Colonic mucosa (tissue), 4 donors: Measurements from ENCODE around the gene RASGRP1. TPM values are rescaled to one million over a fixed set of nuclear protein-coding genes. Genes with fewer than 3 reads are reported as not detected.

Source experiments
- DNase-seq: peaks from one replicate; pipeline ENCODE4 v3.0.0-alpha.2; 2020
- H3K27ac ChIP-seq: fragments of 200-600 bp; one replicate; pipeline ENCODE4 v1.8.0; 2021
- H3K27me3 ChIP-seq: fragments of 200-600 bp; one replicate; pipeline ENCODE4 v1.8.0; 2021
- H3K36me3 ChIP-seq: fragments of 200-600 bp; one replicate; pipeline ENCODE4 v1.8.0; 2021
- H3K4me1 ChIP-seq: fragments of 200-600 bp; one replicate; pipeline ENCODE4 v1.8.0; 2021; ENCODE audit warnings: mild to moderate bottlenecking
- H3K4me3 ChIP-seq: fragments of 200-600 bp; one replicate; pipeline ENCODE4 v1.8.0; 2021
- H3K9ac ChIP-seq, 2 donors: one replicate each; pipeline ENCODE4 v1.7.0; 2013; ENCODE audit warnings: control low read depth in 2 of 2, low read depth in 2 of 2, low read length in 2 of 2
- H3K9me3 ChIP-seq: fragments of 200-600 bp; one replicate; pipeline ENCODE4 v1.8.0; 2021
- CTCF ChIP-seq: fragments of 200-600 bp; IDR thresholded peaks from one replicate; pipeline ENCODE4 v1.8.0; 2022; ENCODE audit warnings: antibody characterized with exemption, mild to moderate bottlenecking
- intact Hi-C: fragments of 100-400 bp; cut with DNase I; formaldehyde crosslinking; loops from one replicate; pipeline ENCODE4 v1.14.1; 2022
- total RNA-seq, 2 donors: library from RNA; stranded (reverse); fragmentation: NEBNext Ultra II Directional in 1 of 2; extraction: Animal tissue kit (Norgen Biotek cat#: 25700) in 1 of 2; gene quantifications; one replicate each; pipeline ENCODE4 v1.2.1, GENCODE V29; 2021
- donor health status: healthy.
- donor health status: DM: no; HTN: no; CAD: no.
- donor health status: DM: no; HTN: no; CAD: no.

The RASGRP1 gene
- total RNA-seq, 2 donors from 2014 or later, result 0.96 to 1.5 TPM

- no peaks in the 10 kb centered on the region for H3K36me3 ChIP-seq
- H3K9me3 ChIP-seq, result no peaks in the 10 kb centered on the region
These were observed 65.0 kb downstream of the RASGRP1 start for GRCh38 chr15:38499651-38500050.

GRCh38 chr15:38496151-38496550, 68.5 kb downstream of the RASGRP1 start:
- Histone ChIP-seq H3K9ac (no peak overlapping the region), H3K27me3 (no peaks in the 10 kb centered on the region), H3K4me3 (no peak overlapping the region), H3K36me3 (no peaks in the 10 kb centered on the region), H3K9me3 (no peaks in the 10 kb centered on the region), H3K27ac (no peak overlapping the region), H3K4me1 (no peaks in the 10 kb centered on the region)
- TF ChIP-seq CTCF, result no peak
- no peak for DNase-seq
- intact Hi-C loops, result no loop called here

More at GRCh38 chr15:38499651-38500050, 65.0 kb downstream of the RASGRP1 start:
- Histone ChIP-seq H3K4me3 (no peak overlapping the region), H3K9ac (no peak overlapping the region), H3K27me3 (no peaks in the 10 kb centered on the region), H3K4me1 (no peaks in the 10 kb centered on the region), H3K27ac (no peak overlapping the region)
- intact Hi-C loops, result no loop called here
- DNase-seq, result no peak
- TF ChIP-seq CTCF, result no peak

DNA sequence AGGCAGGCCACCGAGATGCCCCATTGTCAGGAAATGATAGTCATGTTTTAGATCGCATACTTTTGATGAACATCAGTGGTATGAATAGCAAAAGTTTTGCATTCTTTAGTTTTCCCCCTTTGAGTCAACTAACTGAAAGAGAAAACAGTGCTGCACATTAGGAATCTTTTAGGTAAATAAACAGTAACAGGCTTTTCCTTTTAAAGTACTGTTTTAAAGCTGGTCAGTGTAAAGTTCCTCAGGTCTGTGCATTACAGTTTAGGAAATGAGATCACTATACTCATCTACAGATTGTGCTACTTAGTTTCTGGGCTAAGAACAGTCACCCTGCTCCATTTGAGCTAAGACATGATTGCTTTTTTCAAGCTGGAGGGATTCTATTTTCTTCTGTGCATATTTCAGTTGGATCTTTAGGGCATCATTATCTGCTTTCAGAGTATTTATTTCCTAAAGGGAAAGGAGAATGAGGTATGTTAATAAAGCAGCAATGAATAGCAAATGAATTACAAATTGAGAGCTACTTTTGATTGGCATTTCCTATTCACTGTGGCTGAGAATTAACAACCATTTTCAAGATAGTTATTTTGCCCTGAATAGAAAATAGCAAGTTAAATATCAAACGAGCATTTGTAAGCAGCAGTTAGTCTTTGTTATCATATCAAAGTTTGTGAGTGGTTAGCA, 74.2 kb downstream of the RASGRP1 start:
- Histone ChIP-seq H3K27me3 (no peaks in the 10 kb centered on the region), H3K9me3 (no peaks in the 10 kb centered on the region), H3K4me1 (no peaks in the 10 kb centered on the region), H3K36me3 (no peaks in the 10 kb centered on the region), H3K9ac (no peak overlapping the region), H3K4me3 (no peak overlapping the region), H3K27ac (no peak overlapping the region)
- no peak for DNase-seq
- TF ChIP-seq CTCF, result no peak
- intact Hi-C loops, result no loop called here

DNA sequence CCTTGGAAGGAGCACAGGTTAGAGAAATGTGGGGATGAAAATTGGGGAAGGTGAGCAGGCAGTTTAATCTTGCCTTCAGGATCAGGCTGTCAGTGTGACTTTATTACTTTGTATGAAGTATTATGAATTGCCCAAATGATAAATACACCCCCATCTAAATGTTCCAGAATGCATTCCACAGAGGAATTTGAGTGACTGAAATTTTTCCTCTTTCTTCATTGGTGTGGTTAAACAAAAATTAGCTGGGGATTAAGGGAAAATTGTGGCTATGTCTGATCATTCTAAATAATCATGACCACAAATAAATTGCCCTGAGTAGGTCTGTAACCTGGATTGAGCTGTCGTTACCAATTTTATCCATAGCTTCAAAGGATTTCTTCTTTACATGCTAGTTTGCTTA, 77.2 kb downstream of the RASGRP1 start:
- Histone ChIP-seq H3K4me3 (no peak overlapping the region), H3K36me3 (no peaks in the 10 kb centered on the region), H3K9me3 (no peaks in the 10 kb centered on the region), H3K27ac (no peak overlapping the region), H3K4me1 (peaks cover under 1% of the 10 kb centered on the region), H3K27me3 (no peaks in the 10 kb centered on the region), H3K9ac (no peak overlapping the region)
- no peak for DNase-seq
- intact Hi-C loops, result no loop called here
- no peak for TF ChIP-seq CTCF

DNA sequence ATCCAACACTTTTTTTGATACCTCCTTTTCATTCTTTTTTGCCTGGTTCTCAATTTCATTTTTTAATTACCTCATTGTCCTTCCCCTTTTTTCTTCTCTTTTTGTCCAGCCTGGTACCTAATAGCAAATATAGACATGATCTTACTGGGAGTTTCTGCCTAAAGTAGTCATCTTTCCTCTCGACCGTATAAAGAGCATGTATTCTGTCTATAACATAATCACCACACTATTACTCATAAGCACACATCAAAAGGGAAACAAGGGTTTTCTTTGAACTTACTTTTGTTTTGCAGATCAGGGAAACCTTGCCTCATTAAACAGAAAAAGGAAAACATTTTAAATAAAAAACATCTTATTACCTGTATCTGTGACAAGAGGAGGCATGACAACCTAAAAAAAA, 77.7 kb downstream of the RASGRP1 start:
- intact Hi-C loops, result no loop called here
- no peak overlapping the region for H3K4me3 ChIP-seq
- TF ChIP-seq CTCF, result no peak
- peaks cover 5% of the 10 kb centered on the region for H3K4me1 ChIP-seq
- no peak overlapping the region for H3K27ac ChIP-seq
- no peak overlapping the region for H3K9ac ChIP-seq
- H3K9me3 ChIP-seq, result no peaks in the 10 kb centered on the region
- DNase-seq, result no peak
- no peaks in the 10 kb centered on the region for H3K27me3 ChIP-seq
- no peaks in the 10 kb centered on the region for H3K36me3 ChIP-seq
